ENCODE results near the gene IFITM2.
"Not testable (repeated sequence)": the region's sequence is repeated elsewhere in the genome, so short reads cannot be mapped to it uniquely, and the experiment has no call there.

- TF ChIP-seq POLR2A (IDR thresholded peaks at IDR 0.05): not testable (repeated sequence)
- TF ChIP-seq, protein P1, sequence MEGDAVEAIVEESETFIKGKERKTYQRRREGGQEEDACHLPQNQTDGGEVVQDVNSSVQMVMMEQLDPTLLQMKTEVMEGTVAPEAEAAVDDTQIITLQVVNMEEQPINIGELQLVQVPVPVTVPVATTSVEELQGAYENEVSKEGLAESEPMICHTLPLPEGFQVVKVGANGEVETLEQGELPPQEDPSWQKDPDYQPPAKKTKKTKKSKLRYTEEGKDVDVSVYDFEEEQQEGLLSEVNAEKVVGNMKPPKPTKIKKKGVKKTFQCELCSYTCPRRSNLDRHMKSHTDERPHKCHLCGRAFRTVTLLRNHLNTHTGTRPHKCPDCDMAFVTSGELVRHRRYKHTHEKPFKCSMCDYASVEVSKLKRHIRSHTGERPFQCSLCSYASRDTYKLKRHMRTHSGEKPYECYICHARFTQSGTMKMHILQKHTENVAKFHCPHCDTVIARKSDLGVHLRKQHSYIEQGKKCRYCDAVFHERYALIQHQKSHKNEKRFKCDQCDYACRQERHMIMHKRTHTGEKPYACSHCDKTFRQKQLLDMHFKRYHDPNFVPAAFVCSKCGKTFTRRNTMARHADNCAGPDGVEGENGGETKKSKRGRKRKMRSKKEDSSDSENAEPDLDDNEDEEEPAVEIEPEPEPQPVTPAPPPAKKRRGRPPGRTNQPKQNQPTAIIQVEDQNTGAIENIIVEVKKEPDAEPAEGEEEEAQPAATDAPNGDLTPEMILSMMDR (IDR thresholded peaks at IDR 0.05): not testable (repeated sequence)
Observed at GRCh38 chr11:318405-319120, 10.9 kb downstream of the IFITM2 start.
